SU-DHL-6 (cell line): ENCODE measurements around the gene PJVK.
"Not testable (repeated sequence)": the region's sequence is repeated elsewhere in the genome, so short reads cannot be mapped to it uniquely, and the experiment has no call there.

Source experiments
- H2AFZ ChIP-seq: fragments of 200-600 bp; sonication (generic); 2 replicates; pipeline ENCODE4 v1.6.1; 2014; ENCODE audit warnings: low read depth, mild to moderate bottlenecking, moderate library complexity, mixed read lengths, antibody characterized with exemption, low read length; ENCODE audit not compliant: severe bottlenecking
- H3F3A ChIP-seq: fragments of 200-600 bp; shearing (Covaris generic); 2 replicates; pipeline ENCODE4 v1.6.0; 2016; ENCODE audit warnings: antibody characterized with exemption, mild to moderate bottlenecking; ENCODE audit not compliant: insufficient read depth
- H3K27ac ChIP-seq: fragments of 200-600 bp; sonication (generic); 2 replicates; pipeline ENCODE4 v1.5.1; 2016; ENCODE audit warnings: low read depth, mild to moderate bottlenecking, low read length, moderate library complexity, mixed read lengths
- H3K27me3 ChIP-seq: fragments of 200-600 bp; sonication (generic), shearing (Covaris generic); 2 replicates; pipeline ENCODE4 v1.6.0; 2014; ENCODE audit warnings: mild to moderate bottlenecking, low read length
- H3K36me3 ChIP-seq: fragments of 200-600 bp; sonication (generic); 2 replicates; pipeline ENCODE4 v1.6.1; 2014; ENCODE audit warnings: mild to moderate bottlenecking, low read length, mixed read lengths
- H3K4me2 ChIP-seq: fragments of 300-600, 200-600 bp; shearing (Covaris generic), sonication (generic); 2 replicates; pipeline ENCODE4 v1.6.0; 2014; ENCODE audit warnings: low read length, low read depth, mild to moderate bottlenecking; ENCODE audit not compliant: poor library complexity, severe bottlenecking
- H3K4me3 ChIP-seq: fragments of 200-600 bp; sonication (generic); 2 replicates; pipeline ENCODE4 v1.5.1; 2014; ENCODE audit warnings: antibody characterized with exemption, low read length, mild to moderate bottlenecking, mixed read lengths; ENCODE audit not compliant: insufficient read depth, poor library complexity, severe bottlenecking
- H3K79me2 ChIP-seq: fragments of 200-600 bp; sonication (generic); 2 replicates; pipeline ENCODE4 v1.6.1; 2014; ENCODE audit warnings: mild to moderate bottlenecking, low read length, moderate library complexity; ENCODE audit not compliant: insufficient read depth
- H3K9ac ChIP-seq: fragments of 200-600 bp; sonication (generic); 2 replicates; pipeline ENCODE4 v1.7.0; 2014; ENCODE audit warnings: mild to moderate bottlenecking, low read length
- H3K9me2 ChIP-seq: fragments of 200-600 bp; sonication (generic); replicated peaks from 2 replicates; pipeline ENCODE4 v1.6.1; 2014; ENCODE audit warnings: low read length; ENCODE audit not compliant: insufficient read depth
- H3K9me3 ChIP-seq: fragments of 200-600 bp; sonication (generic); 2 replicates; pipeline ENCODE4 v1.6.1; 2014; ENCODE audit warnings: low read length, mixed read lengths; ENCODE audit not compliant: insufficient read depth
- H4K20me1 ChIP-seq: fragments of 200-600 bp; sonication (generic); 2 replicates; pipeline ENCODE4 v1.6.1; 2014; ENCODE audit warnings: low read depth, mild to moderate bottlenecking, antibody characterized with exemption, low read length, moderate library complexity, mixed read lengths
- CTCF ChIP-seq: fragments of 200-600 bp; sonication (generic); IDR thresholded peaks from one replicate; pipeline ENCODE4 v1.5.1; 2017; ENCODE audit warnings: antibody characterized with exemption, mild to moderate bottlenecking, low read length, moderate library complexity; ENCODE audit not compliant: insufficient read depth, poor library complexity, severe bottlenecking
- EZH2phosphoT487 ChIP-seq: fragments of 200-600 bp; sonication (generic), shearing (Covaris generic); conservative IDR thresholded peaks from 2 replicates; pipeline ENCODE4 v1.6.1; 2018; ENCODE audit warnings: mild to moderate bottlenecking, antibody characterized with exemption, low read length, moderate library complexity, mixed read lengths

PJVK gene

GRCh38 chr2:178420463-178420999 is 30.6 kb upstream of the PJVK start:
- no peaks in the 10 kb centered on the region for H3K79me2 ChIP-seq
- H3K9me3 ChIP-seq, result no peaks in the 10 kb centered on the region
- no peak overlapping the region for H3K4me3 ChIP-seq
- H2AFZ ChIP-seq, result no peak overlapping the region
- H3K4me2 ChIP-seq, result no peak overlapping the region
- H3K36me3 ChIP-seq, result no peaks in the 10 kb centered on the region
- no peak overlapping the region for H3K27ac ChIP-seq
- no peaks in the 10 kb centered on the region for H3K27me3 ChIP-seq
- TF ChIP-seq EZH2phosphoT487 (no peak), CTCF (no peak)
- H3K9ac ChIP-seq, result no peak overlapping the region
- H3F3A ChIP-seq, result no peaks in the 10 kb centered on the region
- no peaks in the 10 kb centered on the region for H4K20me1 ChIP-seq
- H3K9me2 ChIP-seq, result no peaks in the 10 kb centered on the region

GRCh38 chr2:178422097-178422496 is 29.1 kb upstream of the PJVK start:
- H3K36me3 ChIP-seq, result no peaks in the 10 kb centered on the region
- no peaks in the 10 kb centered on the region for H4K20me1 ChIP-seq
- no peak overlapping the region for H3K4me3 ChIP-seq
- no peak overlapping the region for H2AFZ ChIP-seq
- H3K9me2 ChIP-seq, result no peaks in the 10 kb centered on the region
- H3K27me3 ChIP-seq, result no peaks in the 10 kb centered on the region
- no peaks in the 10 kb centered on the region for H3K79me2 ChIP-seq
- no peaks in the 10 kb centered on the region for H3K9me3 ChIP-seq
- H3K9ac ChIP-seq, result no peak overlapping the region
- H3K27ac ChIP-seq, result no peak overlapping the region
- TF ChIP-seq CTCF, result no peak
- TF ChIP-seq EZH2phosphoT487, result no peak
- no peaks in the 10 kb centered on the region for H3F3A ChIP-seq
- no peak overlapping the region for H3K4me2 ChIP-seq

GRCh38 chr2:178423746-178424145 is 27.4 kb upstream of the PJVK start:
- H3K9ac ChIP-seq, H3K36me3 ChIP-seq, H3K4me2 ChIP-seq, H3K9me2 ChIP-seq, H4K20me1 ChIP-seq, H2AFZ ChIP-seq, H3F3A ChIP-seq, H3K27me3 ChIP-seq, H3K9me3 ChIP-seq, H3K79me2 ChIP-seq, H3K27ac ChIP-seq, H3K4me3 ChIP-seq: not testable (repeated sequence)

GRCh38 chr2:178425255-178425827 is 25.8 kb upstream of the PJVK start:
- H3K27ac ChIP-seq, result no peak overlapping the region
- H2AFZ ChIP-seq, result no peak overlapping the region
- no peaks in the 10 kb centered on the region for H3K9me2 ChIP-seq
- no peak overlapping the region for H3K9ac ChIP-seq
- H4K20me1 ChIP-seq, result no peaks in the 10 kb centered on the region
- no peaks in the 10 kb centered on the region for H3F3A ChIP-seq
- H3K79me2 ChIP-seq, result no peaks in the 10 kb centered on the region
- no peaks in the 10 kb centered on the region for H3K27me3 ChIP-seq
- TF ChIP-seq EZH2phosphoT487, result no peak
- no peaks in the 10 kb centered on the region for H3K9me3 ChIP-seq
- H3K4me2 ChIP-seq, result no peak overlapping the region
- no peak overlapping the region for H3K4me3 ChIP-seq
- peaks cover 6% of the 10 kb centered on the region; the same call in 1 of the 2 replicates for H3K36me3 ChIP-seq
